GM19395 (cell line): Measurements from ENCODE around the gene MMP23B.

Source experiments
- ATAC-seq: cut with Tn5 transposase; IDR thresholded peaks from one replicate; pipeline ENCODE4 v1.9.1; 2021; ENCODE audit warnings: mild to moderate bottlenecking, moderate library complexity; ENCODE audit not compliant: unreplicated experiment

MMP23B gene

GRCh38 chr1:1618396-1619068 lies 13.4 kb upstream of the MMP23B start:
- ATAC-seq = no peak

GRCh38 chr1:1619917-1620361 lies 12.0 kb upstream of the MMP23B start:
- ATAC-seq = no peak

- ATAC-seq = no peak
Observed at GRCh38 chr1:1620433-1621139, 11.4 kb upstream of the MMP23B start.

- ATAC-seq = no peak
Observed at GRCh38 chr1:1621173-1622009, 10.6 kb upstream of the MMP23B start.

GRCh38 chr1:1622010-1622787 lies 9.8 kb upstream of the MMP23B start:
- no peak for ATAC-seq

- no peak for ATAC-seq
Observed at GRCh38 chr1:1622788-1623094, 9.2 kb upstream of the MMP23B start.

- ATAC-seq = no peak
Observed at GRCh38 chr1:1623181-1623630, 8.8 kb upstream of the MMP23B start.

GRCh38 chr1:1623631-1624442 lies 8.1 kb upstream of the MMP23B start:
- ATAC-seq = no peak

- no peak for ATAC-seq
Observed at GRCh38 chr1:1624443-1625403, 7.2 kb upstream of the MMP23B start.

GRCh38 chr1:1625404-1625775 lies 6.6 kb upstream of the MMP23B start:
- no peak for ATAC-seq

GRCh38 chr1:1625824-1626206 lies 6.2 kb upstream of the MMP23B start:
- ATAC-seq = no peak

GRCh38 chr1:1626207-1627141 lies 5.5 kb upstream of the MMP23B start:
- no peak for ATAC-seq

- ATAC-seq = no peak
Observed at GRCh38 chr1:1627261-1627828, 4.6 kb upstream of the MMP23B start.

GRCh38 chr1:1627829-1628753 lies 3.9 kb upstream of the MMP23B start:
- ATAC-seq = no peak

- no peak for ATAC-seq
Observed at GRCh38 chr1:1628754-1629429, 3.1 kb upstream of the MMP23B start.
